Measurements from ENCODE around the gene CYB5D1. TPM values are rescaled to one million over a fixed set of nuclear protein-coding genes. Genes with fewer than 3 reads are reported as not detected.
A peak's percentile ranks its signal among the peaks of the same experiment; 100 is the strongest.

Gene CYB5D1
- total RNA-seq, 2 donors from 2014 or later, result 8.3 to 9.0 TPM

- ATAC-seq (no peak), DNase-seq (no peak)
- intact Hi-C loops (cut with DNase I, micrococcal nuclease), result no loop called here
Measured at GRCh38 chr17:7832431-7832830, 25.4 kb upstream of the CYB5D1 start.

GRCh38 chr17:7833011-7833794, 24.6 kb upstream of the CYB5D1 start:
- ATAC-seq (no peak), DNase-seq (peak in 1 of 2 donors; percentile 32)
- intact Hi-C loops (cut with DNase I, micrococcal nuclease), result no loop called here

GRCh38 chr17:7833795-7834541, 23.8 kb upstream of the CYB5D1 start, which contains the start of gene KDM6B:
KDM6B (plus strand) TSS chr17:7834217; CDS start chr17:7845555, 11,338 bp downstream.
- ATAC-seq (peak; percentile 51), DNase-seq (peak; percentile 96 to 97)
- intact Hi-C loops (cut with DNase I, micrococcal nuclease), result no loop called here

- ATAC-seq (peak; percentile 15), DNase-seq (peak; percentile 76 to 84)
- intact Hi-C loops (cut with DNase I, micrococcal nuclease), result no loop called here
Measured at GRCh38 chr17:7834542-7834956, 23.3 kb upstream of the CYB5D1 start.

GRCh38 chr17:7834957-7835813, 22.6 kb upstream of the CYB5D1 start:
- ATAC-seq (peak; percentile 55), DNase-seq (peak; percentile 94 to 98)
- intact Hi-C loops (cut with DNase I, micrococcal nuclease), result no loop called here

GRCh38 chr17:7835814-7836595, 21.8 kb upstream of the CYB5D1 start:
- ATAC-seq (peak; percentile 36), DNase-seq (peak; percentile 82 to 84)
- intact Hi-C loops (cut with DNase I, micrococcal nuclease), result no loop called here

GRCh38 chr17:7836596-7837407, 21.0 kb upstream of the CYB5D1 start:
- DNase-seq, result peak; percentile 97 to 98
- intact Hi-C loops (cut with DNase I, micrococcal nuclease), result no loop called here

GRCh38 chr17:7837408-7838088, 20.3 kb upstream of the CYB5D1 start:
- DNase-seq, result no peak
- intact Hi-C loops (cut with DNase I, micrococcal nuclease), result no loop called here
- no peak for ATAC-seq

More at GRCh38 chr17:7836596-7837407, 21.0 kb upstream of the CYB5D1 start:
- ATAC-seq, result peak; percentile 58

GRCh38 chr17:7838090-7839075, 19.4 kb upstream of the CYB5D1 start:
- intact Hi-C loops (cut with DNase I, micrococcal nuclease), result no loop called here

GRCh38 chr17:7839190-7839875, 18.5 kb upstream of the CYB5D1 start:
- ATAC-seq (peak; percentile 21), DNase-seq (peak; percentile 85 to 93)
- intact Hi-C loops (cut with DNase I, micrococcal nuclease), result no loop called here

More at GRCh38 chr17:7838090-7839075, 19.4 kb upstream of the CYB5D1 start:
- ATAC-seq (no peak), DNase-seq (peak; percentile 65 to 79)

- ATAC-seq, result no peak
- DNase-seq, result peak in 1 of 2 donors; percentile 18
- intact Hi-C loops (cut with DNase I, micrococcal nuclease), result no loop called here
Measured at GRCh38 chr17:7839876-7840261, 17.9 kb upstream of the CYB5D1 start.

GRCh38 chr17:7840441-7840840, 17.4 kb upstream of the CYB5D1 start:
- no peak for ATAC-seq
- DNase-seq, result no peak
- intact Hi-C loops (cut with DNase I, micrococcal nuclease), result no loop called here

GRCh38 chr17:7840875-7841274, 16.9 kb upstream of the CYB5D1 start:
- ATAC-seq, result no peak
- intact Hi-C loops (cut with DNase I, micrococcal nuclease), result no loop called here
- no peak for DNase-seq

- DNase-seq (peak; percentile 84 to 88), ATAC-seq (peak; percentile 4)
- intact Hi-C loops (cut with DNase I, micrococcal nuclease), result no loop called here
Measured at GRCh38 chr17:7841396-7841914, 16.3 kb upstream of the CYB5D1 start.

GRCh38 chr17:7841915-7842379, 15.9 kb upstream of the CYB5D1 start:
- DNase-seq (peak; percentile 91 to 94), ATAC-seq (peak; percentile 49)
- intact Hi-C loops (cut with DNase I, micrococcal nuclease), result no loop called here

All from left colon (tissue), 2 donors.